Liver (tissue), 9 donors: ENCODE data around the gene CLTC. TPM values are rescaled to one million over a fixed set of nuclear protein-coding genes. Genes with fewer than 3 reads are reported as not detected.

Source experiments
- DNase-seq: peaks from one replicate; pipeline ENCODE4 v3.0.0-alpha.2; 2017; ENCODE audit warnings: low spot score
- H3K27ac ChIP-seq, 2 donors: one replicate each; pipeline ENCODE4 v1.7.0; 2013; ENCODE audit warnings: inconsistent platforms in 2 of 2, low read length in 2 of 2, control low read depth in 1 of 2, low read depth in 1 of 2, mild to moderate bottlenecking in 1 of 2
- H3K27me3 ChIP-seq, 4 donors: one replicate each; pipeline versions ENCODE4 v1.6.1 to v1.7.0; 2013; ENCODE audit warnings: low read length in 3 of 4, inconsistent platforms in 1 of 4, mild to moderate bottlenecking in 1 of 4, moderate library complexity in 1 of 4; ENCODE audit not compliant: control insufficient read depth in 4 of 4, insufficient read depth in 4 of 4
- H3K36me3 ChIP-seq, 4 donors: one replicate each; pipeline versions ENCODE4 v1.6.1 to v1.7.0; 2013; ENCODE audit warnings: low read length in 3 of 4, mild to moderate bottlenecking in 3 of 4, low read depth in 1 of 4, moderate library complexity in 1 of 4; ENCODE audit not compliant: control insufficient read depth in 4 of 4, insufficient read depth in 3 of 4
- H3K4me1 ChIP-seq, 4 donors: one replicate each; pipeline versions ENCODE4 v1.6.1 to v1.7.0; 2013; ENCODE audit warnings: low read length in 3 of 4, mild to moderate bottlenecking in 3 of 4, moderate library complexity in 1 of 4; ENCODE audit not compliant: control insufficient read depth in 4 of 4, insufficient read depth in 4 of 4
- H3K4me3 ChIP-seq, 3 donors: one replicate each; pipeline versions ENCODE4 v1.6.1 to v1.7.0; 2013; ENCODE audit warnings: low read length in 3 of 3, control low read depth in 1 of 3, low read depth in 1 of 3, mild to moderate bottlenecking in 1 of 3
- H3K9ac ChIP-seq, 2 donors: one replicate each; pipeline ENCODE4 v1.7.0; 2013; ENCODE audit warnings: low read length in 2 of 2, mild to moderate bottlenecking in 2 of 2, moderate library complexity in 2 of 2, control low read depth in 1 of 2, low read depth in 1 of 2
- H3K9me3 ChIP-seq, 4 donors: one replicate each; pipeline versions ENCODE4 v1.6.1 to v1.7.0; 2013; ENCODE audit warnings: low read length in 3 of 4; ENCODE audit not compliant: control insufficient read depth in 4 of 4
- EGR1 ChIP-seq, 2 donors: IDR thresholded peaks; 2 replicates each; pipeline ENCODE4 v1.6.1; 2016 to 2018; ENCODE audit warnings: antibody characterized with exemption in 2 of 2, low read depth in 2 of 2
- FOXA1 ChIP-seq: IDR thresholded peaks from 2 replicates; pipeline ENCODE4 v1.6.1; 2016; ENCODE audit warnings: antibody characterized with exemption
- FOXA2 ChIP-seq: IDR thresholded peaks from 2 replicates; pipeline ENCODE4 v1.6.1; 2016; ENCODE audit warnings: antibody characterized with exemption
- GABPA ChIP-seq, 2 donors: IDR thresholded peaks in 1 of 2; conservative IDR thresholded peaks in 1 of 2; 2 replicates each; pipeline ENCODE4 v1.6.1; 2016; ENCODE audit warnings: antibody characterized with exemption in 2 of 2, mild to moderate bottlenecking in 1 of 2, moderate library complexity in 1 of 2
- HNF4A ChIP-seq, 2 donors: conservative IDR thresholded peaks; 2 replicates each; pipeline ENCODE4 v1.6.1; 2016; ENCODE audit warnings: antibody characterized with exemption in 2 of 2, mild to moderate bottlenecking in 2 of 2
- HNF4G ChIP-seq: IDR thresholded peaks from 2 replicates; pipeline ENCODE4 v1.6.1; 2016; ENCODE audit warnings: antibody characterized with exemption
- JUND ChIP-seq, 2 donors: IDR thresholded peaks; 2 replicates each; pipeline ENCODE4 v1.6.1; 2016; ENCODE audit warnings: antibody characterized with exemption in 2 of 2
- NR2F2 ChIP-seq: IDR thresholded peaks from 2 replicates; pipeline ENCODE4 v1.6.1; 2016; ENCODE audit warnings: antibody characterized with exemption
- RAD21 ChIP-seq, 2 donors: IDR thresholded peaks; 2 replicates each; pipeline ENCODE4 v1.6.1; 2016; ENCODE audit warnings: antibody characterized with exemption in 2 of 2, mild to moderate bottlenecking in 2 of 2
- RXRA ChIP-seq, 2 donors: IDR thresholded peaks; 2 replicates each; pipeline ENCODE4 v1.6.1; 2017 to 2018; ENCODE audit warnings: antibody characterized with exemption in 2 of 2, mild to moderate bottlenecking in 1 of 2
- SP1 ChIP-seq: IDR thresholded peaks from 2 replicates; pipeline ENCODE4 v1.6.1; 2018; ENCODE audit warnings: antibody characterized with exemption, mild to moderate bottlenecking
- TAF1 ChIP-seq: conservative IDR thresholded peaks from 2 replicates; pipeline ENCODE4 v1.6.1; 2016; ENCODE audit warnings: antibody characterized with exemption, mild to moderate bottlenecking
- YY1 ChIP-seq: IDR thresholded peaks from 2 replicates; pipeline ENCODE4 v1.6.1; 2016; ENCODE audit warnings: antibody characterized with exemption, mild to moderate bottlenecking
- WGBS: extraction: QIAGEN DNeasy Blood & Tissue Kit; methylation state at CpG from one replicate; pipeline ENCODE4 v1.1.7; 2013; 5-methylcytosine and 5-hydroxymethylcytosine counted together
- polyA plus RNA-seq, 2 donors: library from polyadenylated mRNA; stranded (reverse) in 1 of 2; unstranded in 1 of 2; fragments of 200-250 nt in 1 of 2; fragments of >200 nt in 1 of 2; fragmentation: Nextera tagmentation in 1 of 2; extraction: Ambion mirVana in 1 of 2; gene quantifications; one replicate each; pipeline versions ENCODE4 v1.2.1 to v1.2.3, GENCODE V29; 2013 to 2015
- total RNA-seq, 2 donors: library from RNA; depleted of rRNA; stranded (reverse); fragments of >200 nt; gene quantifications; one replicate each; pipeline ENCODE4 v1.2.3, GENCODE V29; 2014
- TF ChIP-seq, protein P1 (sequence below): IDR thresholded peaks from 2 replicates; pipeline ENCODE4 v1.6.1; 2016; ENCODE audit warnings: antibody characterized with exemption
- TF ChIP-seq, protein P2 (sequence below): fragments of 150-350 bp; IDR thresholded peaks from 2 replicates; pipeline ENCODE4 v1.5.1; 2017; ENCODE audit warnings: improper control_type of control experiment, low read depth, low read length; ENCODE audit not compliant: missing input control
- TF ChIP-seq, protein P3 (sequence below): IDR thresholded peaks from 2 replicates; pipeline ENCODE4 v1.6.1; 2016; ENCODE audit warnings: antibody characterized with exemption, mild to moderate bottlenecking
- TF ChIP-seq, protein P4 (sequence below): IDR thresholded peaks from 2 replicates; pipeline ENCODE4 v1.6.1; 2016; ENCODE audit warnings: antibody characterized with exemption
- TF ChIP-seq, protein P5 (sequence below): IDR thresholded peaks from 2 replicates; pipeline ENCODE4 v1.6.1; 2016; ENCODE audit warnings: antibody characterized with exemption
- donor health status: healthy.
- donor health status: healthy.
- donor health status: healthy.
- donor health status: healthy.
- donor health status: healthy.

Gene CLTC
- total and polyA plus RNA-seq, 4 donors: 59.9 to 282 (median 172) TPM

DNA sequence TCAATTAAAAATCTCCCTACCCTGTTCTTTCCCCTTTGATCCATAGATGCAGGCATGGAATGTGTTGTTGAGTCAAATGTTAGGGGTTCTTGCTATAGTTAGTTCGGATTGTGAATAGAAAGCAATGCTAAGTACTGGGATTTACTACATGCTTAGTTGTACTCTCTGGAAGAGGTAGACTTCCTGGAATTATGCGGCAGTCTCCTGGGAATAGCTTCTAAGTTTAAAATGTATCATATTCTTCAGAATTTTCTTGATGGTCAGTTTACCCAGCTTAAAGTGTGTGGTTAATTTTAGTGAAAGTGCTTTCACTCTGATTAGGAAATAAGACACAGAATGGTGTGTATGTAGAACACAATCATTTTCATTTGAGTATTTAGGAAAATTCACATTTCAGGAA lies 3.5 kb downstream of the CLTC start:
- Histone ChIP-seq H3K36me3 (no peaks in the 10 kb centered on the region), H3K9me3 (no peaks in the 10 kb centered on the region), H3K27me3 (no peaks in the 10 kb centered on the region), H3K4me3 (no peak overlapping the region), H3K4me1 (peaks cover 11 to 64% (median 51%) of the 10 kb centered on the region in 4 donors), H3K27ac (no peak overlapping the region), H3K9ac (no peak overlapping the region)
- 70% methylated on average over 2 of the region's 2 CpGs for WGBS
- TF ChIP-seq FOXA2: no peak
- TF ChIP-seq FOXA1: no peak
- no peak for TF ChIP-seq GABPA (IDR thresholded peaks at IDR 0.05 in 1 of 2, conservative IDR thresholded peaks at IDR 0.05 in 1 of 2)
- DNase-seq: no peak

DNA sequence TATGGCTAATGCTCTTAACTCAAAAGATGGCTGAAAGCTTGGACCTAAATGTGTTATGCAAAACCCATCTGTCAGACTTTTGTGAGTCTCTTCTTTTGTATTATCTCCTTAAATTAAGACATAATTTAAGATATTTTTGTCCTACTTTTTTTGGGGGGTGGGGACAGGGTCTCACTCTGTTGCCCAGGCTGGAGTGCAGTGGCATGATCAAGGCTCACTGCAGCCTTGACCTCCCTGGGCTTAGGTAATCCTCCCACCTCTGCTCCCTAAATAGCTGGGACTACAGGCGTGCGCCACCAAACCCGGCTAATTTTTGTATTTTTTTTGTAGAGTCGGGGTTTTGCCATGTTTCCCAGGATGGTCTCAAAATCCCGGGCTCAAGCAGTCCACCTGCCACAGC lies 7.1 kb downstream of the CLTC start:
- Histone ChIP-seq H3K27ac (peak overlapping the region in 1 of 2 donors; percentile 28), H3K9me3 (no peaks in the 10 kb centered on the region), H3K4me3 (no peak overlapping the region), H3K27me3 (no peaks in the 10 kb centered on the region), H3K4me1 (peaks cover 21 to 60% (median 49%) of the 10 kb centered on the region in 4 donors), H3K9ac (no peak overlapping the region), H3K36me3 (peaks cover 0 to 4% (median 1%) of the 10 kb centered on the region in 4 donors)
- DNase-seq: no peak
- 92% methylated on average over 5 of the region's 5 CpGs for WGBS
- no peak for TF ChIP-seq EGR1 (IDR thresholded peaks at IDR 0.05; ENCODE audit: low read depth in 2 of 2)
- TF ChIP-seq RXRA (IDR thresholded peaks at IDR 0.05): no peak
- no peak for TF ChIP-seq RAD21 (IDR thresholded peaks at IDR 0.05)
- TF ChIP-seq, protein P1, sequence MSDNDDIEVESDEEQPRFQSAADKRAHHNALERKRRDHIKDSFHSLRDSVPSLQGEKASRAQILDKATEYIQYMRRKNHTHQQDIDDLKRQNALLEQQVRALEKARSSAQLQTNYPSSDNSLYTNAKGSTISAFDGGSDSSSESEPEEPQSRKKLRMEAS: no peak
- TF ChIP-seq, protein P2, sequence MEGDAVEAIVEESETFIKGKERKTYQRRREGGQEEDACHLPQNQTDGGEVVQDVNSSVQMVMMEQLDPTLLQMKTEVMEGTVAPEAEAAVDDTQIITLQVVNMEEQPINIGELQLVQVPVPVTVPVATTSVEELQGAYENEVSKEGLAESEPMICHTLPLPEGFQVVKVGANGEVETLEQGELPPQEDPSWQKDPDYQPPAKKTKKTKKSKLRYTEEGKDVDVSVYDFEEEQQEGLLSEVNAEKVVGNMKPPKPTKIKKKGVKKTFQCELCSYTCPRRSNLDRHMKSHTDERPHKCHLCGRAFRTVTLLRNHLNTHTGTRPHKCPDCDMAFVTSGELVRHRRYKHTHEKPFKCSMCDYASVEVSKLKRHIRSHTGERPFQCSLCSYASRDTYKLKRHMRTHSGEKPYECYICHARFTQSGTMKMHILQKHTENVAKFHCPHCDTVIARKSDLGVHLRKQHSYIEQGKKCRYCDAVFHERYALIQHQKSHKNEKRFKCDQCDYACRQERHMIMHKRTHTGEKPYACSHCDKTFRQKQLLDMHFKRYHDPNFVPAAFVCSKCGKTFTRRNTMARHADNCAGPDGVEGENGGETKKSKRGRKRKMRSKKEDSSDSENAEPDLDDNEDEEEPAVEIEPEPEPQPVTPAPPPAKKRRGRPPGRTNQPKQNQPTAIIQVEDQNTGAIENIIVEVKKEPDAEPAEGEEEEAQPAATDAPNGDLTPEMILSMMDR: no peak
- TF ChIP-seq, protein P3, sequence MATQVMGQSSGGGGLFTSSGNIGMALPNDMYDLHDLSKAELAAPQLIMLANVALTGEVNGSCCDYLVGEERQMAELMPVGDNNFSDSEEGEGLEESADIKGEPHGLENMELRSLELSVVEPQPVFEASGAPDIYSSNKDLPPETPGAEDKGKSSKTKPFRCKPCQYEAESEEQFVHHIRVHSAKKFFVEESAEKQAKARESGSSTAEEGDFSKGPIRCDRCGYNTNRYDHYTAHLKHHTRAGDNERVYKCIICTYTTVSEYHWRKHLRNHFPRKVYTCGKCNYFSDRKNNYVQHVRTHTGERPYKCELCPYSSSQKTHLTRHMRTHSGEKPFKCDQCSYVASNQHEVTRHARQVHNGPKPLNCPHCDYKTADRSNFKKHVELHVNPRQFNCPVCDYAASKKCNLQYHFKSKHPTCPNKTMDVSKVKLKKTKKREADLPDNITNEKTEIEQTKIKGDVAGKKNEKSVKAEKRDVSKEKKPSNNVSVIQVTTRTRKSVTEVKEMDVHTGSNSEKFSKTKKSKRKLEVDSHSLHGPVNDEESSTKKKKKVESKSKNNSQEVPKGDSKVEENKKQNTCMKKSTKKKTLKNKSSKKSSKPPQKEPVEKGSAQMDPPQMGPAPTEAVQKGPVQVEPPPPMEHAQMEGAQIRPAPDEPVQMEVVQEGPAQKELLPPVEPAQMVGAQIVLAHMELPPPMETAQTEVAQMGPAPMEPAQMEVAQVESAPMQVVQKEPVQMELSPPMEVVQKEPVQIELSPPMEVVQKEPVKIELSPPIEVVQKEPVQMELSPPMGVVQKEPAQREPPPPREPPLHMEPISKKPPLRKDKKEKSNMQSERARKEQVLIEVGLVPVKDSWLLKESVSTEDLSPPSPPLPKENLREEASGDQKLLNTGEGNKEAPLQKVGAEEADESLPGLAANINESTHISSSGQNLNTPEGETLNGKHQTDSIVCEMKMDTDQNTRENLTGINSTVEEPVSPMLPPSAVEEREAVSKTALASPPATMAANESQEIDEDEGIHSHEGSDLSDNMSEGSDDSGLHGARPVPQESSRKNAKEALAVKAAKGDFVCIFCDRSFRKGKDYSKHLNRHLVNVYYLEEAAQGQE: no peak
- no peak for TF ChIP-seq TAF1
- TF ChIP-seq, protein P4, sequence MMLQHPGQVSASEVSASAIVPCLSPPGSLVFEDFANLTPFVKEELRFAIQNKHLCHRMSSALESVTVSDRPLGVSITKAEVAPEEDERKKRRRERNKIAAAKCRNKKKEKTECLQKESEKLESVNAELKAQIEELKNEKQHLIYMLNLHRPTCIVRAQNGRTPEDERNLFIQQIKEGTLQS: no peak
- TF ChIP-seq, protein P5, sequence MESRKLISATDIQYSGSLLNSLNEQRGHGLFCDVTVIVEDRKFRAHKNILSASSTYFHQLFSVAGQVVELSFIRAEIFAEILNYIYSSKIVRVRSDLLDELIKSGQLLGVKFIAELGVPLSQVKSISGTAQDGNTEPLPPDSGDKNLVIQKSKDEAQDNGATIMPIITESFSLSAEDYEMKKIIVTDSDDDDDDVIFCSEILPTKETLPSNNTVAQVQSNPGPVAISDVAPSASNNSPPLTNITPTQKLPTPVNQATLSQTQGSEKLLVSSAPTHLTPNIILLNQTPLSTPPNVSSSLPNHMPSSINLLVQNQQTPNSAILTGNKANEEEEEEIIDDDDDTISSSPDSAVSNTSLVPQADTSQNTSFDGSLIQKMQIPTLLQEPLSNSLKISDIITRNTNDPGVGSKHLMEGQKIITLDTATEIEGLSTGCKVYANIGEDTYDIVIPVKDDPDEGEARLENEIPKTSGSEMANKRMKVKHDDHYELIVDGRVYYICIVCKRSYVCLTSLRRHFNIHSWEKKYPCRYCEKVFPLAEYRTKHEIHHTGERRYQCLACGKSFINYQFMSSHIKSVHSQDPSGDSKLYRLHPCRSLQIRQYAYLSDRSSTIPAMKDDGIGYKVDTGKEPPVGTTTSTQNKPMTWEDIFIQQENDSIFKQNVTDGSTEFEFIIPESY: no peak
- TF ChIP-seq FOXA2: no peak
- TF ChIP-seq JUND (IDR thresholded peaks at IDR 0.05): no peak
- no peak for TF ChIP-seq YY1
- no peak for TF ChIP-seq SP1
- TF ChIP-seq GABPA (IDR thresholded peaks at IDR 0.05 in 1 of 2, conservative IDR thresholded peaks at IDR 0.05 in 1 of 2): no peak
- no peak for TF ChIP-seq NR2F2
- TF ChIP-seq HNF4A (conservative IDR thresholded peaks at IDR 0.05): no peak
- no peak for TF ChIP-seq HNF4G
- no peak for TF ChIP-seq FOXA1
